ENCODE results near the gene SERPINB13. TPM values are rescaled to one million over a fixed set of nuclear protein-coding genes. Genes with fewer than 3 reads are reported as not detected.

Gene SERPINB13
- total RNA-seq, 1 donor from 2014 or later, result not detected

Other genes starting within 250 kb of the SERPINB13 start
- gene KDSR, start 220.1 kb upstream of the SERPINB13 start, total RNA-seq, result 77.5 TPM
- 58.7 TPM for gene VPS4B, start 164.9 kb upstream of the SERPINB13 start, total RNA-seq
- 0.55 TPM for gene SERPINB5, start 110.4 kb upstream of the SERPINB13 start, total RNA-seq
- not detected for gene SERPINB12, start 45.0 kb upstream of the SERPINB13 start, total RNA-seq
- not detected for gene SERPINB4, start 56.9 kb downstream of the SERPINB13 start, total RNA-seq
- not detected for gene SERPINB3, start 74.5 kb downstream of the SERPINB13 start, total RNA-seq
- not detected for gene SERPINB11, start 115.6 kb downstream of the SERPINB13 start, total RNA-seq
- gene SERPINB7, start 188.1 kb downstream of the SERPINB13 start, total RNA-seq, result 0.29 TPM

Data from upper lobe of right lung (tissue), 1 donor.